ENCODE measurements around the gene SVIL. TPM values are rescaled to one million over a fixed set of nuclear protein-coding genes. Genes with fewer than 3 reads are reported as not detected.
"Not testable (repeated sequence)": the region's sequence is repeated elsewhere in the genome, so short reads cannot be mapped to it uniquely, and the experiment has no call there.

SVIL gene
- total RNA-seq, 1 experiment from 2014 or later: 10.2 TPM

- peak in 1 of 2 experiments; percentile 14 for DNase-seq (ENCODE audit: low read depth in 1 of 2, low spot score in 2 of 2)
- H3K27me3 ChIP-seq (replicated peaks): no peaks in the 10 kb centered on the region
- no peaks in the 10 kb centered on the region for H3K9me3 ChIP-seq (replicated peaks)
- no peaks in the 10 kb centered on the region for H3K36me3 ChIP-seq
- 0 out of 2 replicates have a peak, but pooled peaks cover 8% of the 10 kb centered on the region for H3K4me1 ChIP-seq (replicated peaks)
- no peak overlapping the region for H3K4me3 ChIP-seq
- no peak overlapping the region for H3K27ac ChIP-seq
Observed at GRCh38 chr10:29596356-29596755, 38.4 kb downstream of the SVIL start.

- Histone ChIP-seq H3K27ac (no peak overlapping the region), H3K4me1 (replicated peaks) (peaks cover 8% of the 10 kb centered on the region; the same call in 1 of the 2 replicates), H3K4me3 (no peak overlapping the region), H3K9me3 (replicated peaks) (no peaks in the 10 kb centered on the region), H3K36me3 (no peaks in the 10 kb centered on the region), H3K27me3 (replicated peaks) (no peaks in the 10 kb centered on the region)
- DNase-seq (ENCODE audit: low read depth in 1 of 2, low spot score in 2 of 2): peak in 1 of 2 experiments; percentile 31
Observed at GRCh38 chr10:29595636-29596225, 39.0 kb downstream of the SVIL start.

GRCh38 chr10:29595146-29595545, 39.6 kb downstream of the SVIL start:
- H3K36me3 ChIP-seq: no peaks in the 10 kb centered on the region
- H3K9me3 ChIP-seq (replicated peaks): no peaks in the 10 kb centered on the region
- no peak for DNase-seq (ENCODE audit: low read depth in 1 of 2, low spot score in 2 of 2)
- H3K27me3 ChIP-seq (replicated peaks): no peaks in the 10 kb centered on the region
- H3K4me1 ChIP-seq (replicated peaks): peaks cover 14% of the 10 kb centered on the region
- H3K4me3 ChIP-seq: no peak overlapping the region
- no peak overlapping the region for H3K27ac ChIP-seq

DNA sequence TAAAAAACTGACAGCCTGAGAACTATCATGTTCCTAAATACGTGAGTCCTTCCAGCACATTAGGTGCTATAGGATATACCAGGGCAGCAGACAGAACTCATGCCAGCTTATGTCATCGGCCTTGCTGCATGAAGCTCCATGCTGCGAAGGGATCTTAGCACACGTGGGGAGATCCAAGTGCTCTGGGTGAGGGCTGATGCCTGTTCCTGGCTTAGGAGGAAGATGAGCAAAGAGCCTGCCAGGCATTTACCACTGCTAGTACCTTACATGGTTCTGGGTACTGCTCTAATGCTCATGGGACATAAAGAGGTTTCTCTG, 43.2 kb downstream of the SVIL start:
- Histone ChIP-seq H3K4me3 (no peak overlapping the region), H3K27ac (no peak overlapping the region), H3K9me3 (replicated peaks) (no peaks in the 10 kb centered on the region), H3K27me3 (replicated peaks) (no peaks in the 10 kb centered on the region), H3K36me3 (no peaks in the 10 kb centered on the region), H3K4me1 (replicated peaks) (peaks cover 23% of the 10 kb centered on the region)
- DNase-seq (ENCODE audit: low read depth in 1 of 2, low spot score in 2 of 2): no peak

- Histone ChIP-seq H3K4me1 (replicated peaks) (peaks cover 23% of the 10 kb centered on the region), H3K36me3 (no peaks in the 10 kb centered on the region), H3K4me3 (no peak overlapping the region), H3K9me3 (replicated peaks) (no peaks in the 10 kb centered on the region), H3K27me3 (replicated peaks) (no peaks in the 10 kb centered on the region), H3K27ac (no peak overlapping the region)
- DNase-seq (ENCODE audit: low read depth in 1 of 2, low spot score in 2 of 2): no peak
Observed at GRCh38 chr10:29590915-29591650, 43.7 kb downstream of the SVIL start.

GRCh38 chr10:29588629-29589421, 45.9 kb downstream of the SVIL start:
- peak overlapping the region; percentile 61 for H3K27ac ChIP-seq
- H3K9me3 ChIP-seq (replicated peaks): no peaks in the 10 kb centered on the region
- H3K36me3 ChIP-seq: no peaks in the 10 kb centered on the region
- peak in 1 of 2 experiments; percentile 33 for DNase-seq (ENCODE audit: low read depth in 1 of 2, low spot score in 2 of 2)
- peaks cover 26% of the 10 kb centered on the region for H3K4me1 ChIP-seq (replicated peaks)
- H3K4me3 ChIP-seq: no peak overlapping the region
- H3K27me3 ChIP-seq (replicated peaks): no peaks in the 10 kb centered on the region

GRCh38 chr10:29587750-29588628, 46.8 kb downstream of the SVIL start:
- Histone ChIP-seq H3K27ac (peak overlapping the region; percentile 61), H3K4me1 (replicated peaks) (peaks cover 34% of the 10 kb centered on the region)
- H3K27me3 ChIP-seq (replicated peaks); H3K9me3 ChIP-seq (replicated peaks); H3K4me3 ChIP-seq; DNase-seq (ENCODE audit: low read depth in 1 of 2, low spot score in 2 of 2); H3K36me3 ChIP-seq: not testable (repeated sequence)

- DNase-seq (ENCODE audit: low read depth in 1 of 2, low spot score in 2 of 2); H3K9me3 ChIP-seq (replicated peaks); H3K4me3 ChIP-seq; H3K27me3 ChIP-seq (replicated peaks); H3K27ac ChIP-seq; H3K36me3 ChIP-seq: not testable (repeated sequence)
- H3K4me1 ChIP-seq (replicated peaks): peaks cover 38% of the 10 kb centered on the region
Observed at GRCh38 chr10:29587102-29587749, 47.5 kb downstream of the SVIL start.

GRCh38 chr10:29586509-29586908, 48.3 kb downstream of the SVIL start:
- no peaks in the 10 kb centered on the region for H3K9me3 ChIP-seq (replicated peaks)
- H3K4me1 ChIP-seq (replicated peaks): peaks cover 39% of the 10 kb centered on the region
- no peaks in the 10 kb centered on the region for H3K36me3 ChIP-seq
- DNase-seq (ENCODE audit: low read depth in 1 of 2, low spot score in 2 of 2): no peak
- no peak overlapping the region for H3K27ac ChIP-seq
- H3K4me3 ChIP-seq: no peak overlapping the region
- H3K27me3 ChIP-seq (replicated peaks): no peaks in the 10 kb centered on the region

DNA sequence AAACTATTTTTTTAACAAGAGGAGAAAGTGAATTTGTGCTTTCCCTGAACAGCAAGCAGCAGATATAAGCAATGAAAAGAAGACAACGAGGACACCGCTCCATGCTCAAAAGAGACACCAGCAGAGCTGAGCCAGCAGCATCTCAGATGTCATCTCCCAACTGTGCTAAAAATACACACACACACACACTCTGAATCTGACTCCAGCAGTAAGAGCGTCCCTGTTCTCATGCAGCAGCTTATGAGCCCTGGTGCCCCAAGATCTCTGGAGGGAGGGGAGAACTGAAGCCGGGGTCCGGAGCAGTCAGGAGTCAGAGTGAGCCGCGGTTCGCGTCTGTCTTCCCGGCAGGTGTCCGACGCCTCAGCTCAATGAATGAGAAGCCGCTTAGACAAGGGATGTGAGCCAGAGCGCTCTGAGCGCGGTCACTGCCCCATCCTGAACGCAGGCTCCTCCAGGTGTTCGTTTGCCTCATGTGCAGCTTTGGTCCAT, 49.2 kb downstream of the SVIL start:
- Histone ChIP-seq H3K36me3 (no peaks in the 10 kb centered on the region), H3K27ac (no peak overlapping the region)
- DNase-seq (ENCODE audit: low read depth in 1 of 2, low spot score in 2 of 2): no peak

DNA sequence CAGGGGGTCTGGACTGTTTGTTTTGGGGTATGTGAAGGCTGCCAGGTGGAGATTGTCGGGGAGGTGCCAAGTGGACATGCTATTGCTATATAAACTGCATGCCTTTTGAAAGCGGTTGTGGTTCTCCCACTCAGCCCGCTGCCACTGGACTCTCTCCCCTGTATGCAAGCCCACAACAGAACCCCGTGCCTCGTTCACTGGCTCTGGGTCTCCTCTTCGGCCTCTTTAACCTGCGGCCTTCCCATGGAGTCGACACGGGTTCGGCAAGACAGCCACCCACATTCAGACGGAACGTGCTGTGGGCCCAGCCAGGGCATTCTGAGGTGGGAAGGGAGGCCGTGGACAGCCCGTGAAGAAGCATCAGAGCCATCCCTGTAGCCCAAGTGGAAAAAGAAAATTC, 50.3 kb downstream of the SVIL start:
- H3K27me3 ChIP-seq (replicated peaks): no peaks in the 10 kb centered on the region
- no peak overlapping the region for H3K4me3 ChIP-seq
- no peak overlapping the region for H3K27ac ChIP-seq
- no peaks in the 10 kb centered on the region for H3K9me3 ChIP-seq (replicated peaks)
- DNase-seq (ENCODE audit: low read depth in 1 of 2, low spot score in 2 of 2): no peak
- H3K36me3 ChIP-seq: no peaks in the 10 kb centered on the region
- H3K4me1 ChIP-seq (replicated peaks): peaks cover 29% of the 10 kb centered on the region

More for the DNA sequence above, 49.2 kb downstream of the SVIL start:
- H3K4me3 ChIP-seq: no peak overlapping the region
- H3K27me3 ChIP-seq (replicated peaks): no peaks in the 10 kb centered on the region
- H3K9me3 ChIP-seq (replicated peaks): no peaks in the 10 kb centered on the region
- peaks cover 37% of the 10 kb centered on the region for H3K4me1 ChIP-seq (replicated peaks)

- Histone ChIP-seq H3K4me1 (replicated peaks) (peaks cover 21% of the 10 kb centered on the region), H3K9me3 (replicated peaks) (no peaks in the 10 kb centered on the region), H3K27me3 (replicated peaks) (no peaks in the 10 kb centered on the region), H3K36me3 (no peaks in the 10 kb centered on the region), H3K4me3 (no peak overlapping the region), H3K27ac (peak overlapping the region; percentile 56)
- DNase-seq (ENCODE audit: low read depth in 1 of 2, low spot score in 2 of 2): peak in 1 of 2 experiments; percentile 39
Observed at GRCh38 chr10:29583674-29584073, 51.1 kb downstream of the SVIL start.

DNA sequence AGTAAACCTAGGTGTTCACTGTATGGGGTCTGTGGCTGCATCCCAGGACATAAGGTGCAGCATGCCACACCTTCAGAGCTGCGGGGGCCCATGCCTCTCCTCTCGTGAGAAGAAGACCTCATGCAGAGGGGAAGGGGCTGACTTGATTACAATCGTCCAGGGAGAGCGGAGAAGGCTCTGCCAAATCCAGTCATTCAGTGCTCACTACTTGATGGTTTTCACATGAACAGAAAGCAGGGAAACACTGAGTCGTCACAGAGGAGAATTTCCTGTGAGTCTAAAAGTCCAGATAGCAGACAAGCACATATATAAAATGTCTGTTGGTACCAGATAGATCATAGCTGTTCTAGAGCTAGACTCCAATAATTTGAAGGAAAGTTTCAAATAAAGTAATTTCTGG, 52.0 kb downstream of the SVIL start:
- H3K27ac ChIP-seq: peak overlapping the region; percentile 56
- H3K4me1 ChIP-seq (replicated peaks): peaks cover 16% of the 10 kb centered on the region
- not testable (repeated sequence) for H3K9me3 ChIP-seq (replicated peaks); H3K27me3 ChIP-seq (replicated peaks); H3K36me3 ChIP-seq; H3K4me3 ChIP-seq
- DNase-seq (ENCODE audit: low read depth in 1 of 2, low spot score in 2 of 2): peak in 1 of 2 experiments; percentile 36

All from SJSA1 (cell line).